GM12873 (cell line): ENCODE data around the gene COASY.
A peak's percentile ranks its signal among the peaks of the same experiment; 100 is the strongest.

ENCODE experiments used
- CTCF ChIP-seq: IDR thresholded peaks from 2 replicates; pipeline ENCODE4 v1.5.1; 2012; ENCODE audit warnings: low read depth, mild to moderate bottlenecking, moderate library complexity, low read length, control low read depth; ENCODE audit not compliant: insufficient read depth; ENCODE audit errors: missing control alignments

The COASY gene

DNA sequence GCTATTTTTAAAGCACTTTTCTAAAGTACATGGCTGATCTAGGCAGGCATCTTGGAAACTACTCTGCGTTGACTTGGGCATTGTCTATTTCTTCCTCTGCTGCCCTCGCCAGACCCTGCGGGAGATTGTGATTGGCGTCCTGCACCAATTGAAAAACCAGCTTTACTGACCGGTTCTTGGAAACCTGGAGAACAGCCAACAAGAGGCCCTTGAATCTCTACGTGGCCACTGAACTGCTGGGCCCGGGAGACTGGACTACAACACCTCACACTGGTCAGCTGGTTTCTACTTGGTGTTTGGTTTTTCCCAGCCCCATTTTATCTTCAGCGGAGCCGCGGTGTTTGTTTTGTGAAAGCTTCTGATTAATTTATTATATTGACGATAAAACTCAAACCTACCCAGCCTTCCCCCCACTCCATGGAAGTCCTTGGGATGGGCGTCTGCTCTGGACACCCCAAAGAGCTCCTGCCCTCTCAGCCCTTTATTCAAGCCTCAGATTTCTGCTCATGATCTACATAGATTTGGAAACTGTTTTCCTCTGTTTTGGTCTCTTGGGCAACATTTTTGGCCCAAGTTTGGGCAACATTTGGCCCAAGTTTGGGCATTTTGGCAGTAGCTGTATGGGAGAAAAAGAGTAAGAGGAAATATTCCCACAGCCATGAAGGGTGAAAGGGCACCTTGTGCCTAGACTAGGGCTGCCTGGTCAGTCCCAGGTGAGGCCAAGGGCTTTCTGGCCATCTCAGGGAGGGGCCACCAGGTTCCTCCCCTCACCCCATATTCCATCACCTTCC is 9.7 kb downstream of the COASY start:
- no peak for TF ChIP-seq CTCF

DNA sequence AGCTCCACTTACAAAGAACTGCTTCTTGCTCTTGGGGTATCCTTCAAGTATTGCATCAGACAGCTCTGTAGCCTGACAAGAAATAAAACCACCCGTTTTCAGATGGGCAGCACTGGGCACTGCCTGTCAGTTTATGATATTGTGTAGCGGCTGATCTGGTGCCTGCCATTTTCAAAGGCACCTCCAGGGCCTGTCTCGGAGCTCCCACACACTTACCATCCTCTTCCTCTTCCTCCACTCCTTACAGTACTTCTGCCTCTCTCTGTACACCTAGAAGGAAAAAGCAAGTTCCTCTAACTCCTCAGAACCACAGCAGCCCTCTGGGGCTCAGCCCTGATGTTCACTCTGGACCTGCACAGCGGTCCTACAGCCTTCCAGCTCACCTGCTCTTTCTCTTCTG is 11.1 kb downstream of the COASY start:
- no peak for TF ChIP-seq CTCF

DNA sequence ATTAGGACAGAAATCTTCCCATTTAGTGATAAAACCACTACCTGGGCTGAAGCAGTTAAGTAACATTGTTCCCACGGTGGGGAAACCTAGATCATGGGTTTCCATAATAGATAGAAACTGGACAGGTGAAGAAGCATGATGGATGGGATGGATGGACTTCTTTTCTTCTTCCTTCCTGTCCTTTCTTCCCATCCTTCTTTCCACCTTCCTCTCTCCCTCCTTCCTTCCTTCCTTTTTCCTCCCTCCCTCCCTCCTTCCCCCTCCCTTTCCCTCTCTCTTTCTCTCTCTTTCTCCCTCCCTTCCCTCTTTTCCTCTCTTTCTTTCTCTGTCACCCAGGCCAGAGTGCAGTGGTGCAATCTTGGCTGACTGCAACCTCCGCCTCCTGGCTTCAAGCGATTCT is 12.5 kb downstream of the COASY start:
- TF ChIP-seq CTCF = no peak

DNA sequence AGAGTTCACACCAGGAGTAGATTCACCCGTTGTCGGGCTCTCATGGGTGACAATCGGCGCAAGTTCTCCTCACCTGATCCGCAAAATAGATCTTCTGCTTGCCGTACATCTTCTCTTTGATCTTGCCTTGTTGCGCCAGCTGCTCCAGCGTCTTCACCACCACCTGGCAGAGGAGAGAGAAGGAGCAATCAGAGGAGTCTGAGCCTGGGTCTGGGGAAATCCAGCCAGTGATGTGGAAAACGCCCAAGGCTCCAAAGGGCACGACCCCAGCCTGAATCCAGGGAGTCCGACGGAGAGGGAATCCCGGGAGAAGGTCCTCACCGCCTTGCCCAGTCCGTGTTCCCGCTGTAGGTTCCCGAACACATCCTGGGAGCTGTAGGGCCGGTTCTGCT is 15.2 kb downstream of the COASY start:
- no peak for TF ChIP-seq CTCF

DNA sequence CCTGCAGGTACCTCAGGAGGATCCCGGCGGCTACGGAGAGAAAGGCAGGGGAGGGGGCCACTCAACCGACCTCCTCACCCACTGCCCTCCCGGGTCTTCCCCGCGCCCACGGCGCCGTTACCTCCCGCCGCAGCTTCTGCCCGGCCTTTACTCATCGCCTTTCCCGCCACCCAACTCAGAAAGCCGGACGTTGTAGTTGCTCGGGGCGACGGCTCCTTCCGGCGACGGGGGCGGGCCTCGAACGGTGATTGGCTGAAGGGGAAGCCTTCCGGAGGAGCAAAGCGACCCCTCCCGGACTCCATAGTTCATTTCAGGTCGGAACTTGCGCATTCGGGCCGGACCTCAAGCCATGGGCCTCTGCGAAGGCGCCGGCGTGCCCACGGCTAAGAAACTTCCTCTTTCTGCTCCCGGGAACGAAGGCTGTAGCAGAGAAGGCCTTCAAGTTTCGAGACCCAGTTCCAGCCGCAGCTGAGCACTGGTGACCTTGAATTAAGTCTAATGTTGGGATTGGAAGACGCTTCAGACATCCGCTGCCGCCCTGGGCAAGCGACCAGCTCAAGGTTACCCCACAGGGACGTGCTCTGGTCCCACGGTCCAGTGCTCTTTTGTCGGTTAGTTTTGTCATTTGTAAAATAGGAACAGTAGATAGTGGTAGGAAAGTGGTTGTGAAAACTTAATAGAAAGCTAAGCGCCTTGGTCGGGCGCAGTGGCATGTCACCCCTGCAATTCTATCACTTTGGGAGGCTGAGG is 15.8 kb downstream of the COASY start, which contains the start of gene PSMC3IP:
PSMC3IP (minus strand) TSS at position 198 of the 750 bp plus-strand sequence; CDS start at position 155, 43 bp downstream.
- peak; percentile 67 for TF ChIP-seq CTCF

GRCh38 chr17:42578282-42578869 is 16.4 kb downstream of the COASY start:
- TF ChIP-seq CTCF = peak; percentile 88
